Mucosa of gallbladder (tissue), 1 donor: ENCODE data around the gene RIBC1. TPM values are rescaled to one million over a fixed set of nuclear protein-coding genes. Genes with fewer than 3 reads are reported as not detected.

Source experiments
- total RNA-seq: library from RNA; stranded (reverse); gene quantifications from one replicate; pipeline ENCODE4 v1.2.1, GENCODE V29; 2021
- donor health status: DM: no; HTN: no; CAD: no.

The RIBC1 gene
- total RNA-seq, 1 donor from 2014 or later = 2.6 TPM

Other genes with a start within 250 kb of the RIBC1 start
- gene KDM5C, start 197.7 kb upstream of the RIBC1 start, total RNA-seq = 140 TPM
- gene IQSEC2, start 141.3 kb upstream of the RIBC1 start, total RNA-seq = 34.5 TPM
- 65.6 TPM for gene SMC1A, start 219 bp upstream of the RIBC1 start, total RNA-seq
- gene HSD17B10, start 11.5 kb downstream of the RIBC1 start, total RNA-seq = 71.5 TPM